Breast epithelium (tissue), 4 donors: ENCODE measurements around the gene SNX18. TPM values are rescaled to one million over a fixed set of nuclear protein-coding genes. Genes with fewer than 3 reads are reported as not detected.
"Not testable (repeated sequence)": the region's sequence is repeated elsewhere in the genome, so short reads cannot be mapped to it uniquely, and the experiment has no call there.

ENCODE experiments used
- DNase-seq, 2 donors: peaks; one replicate each; pipeline ENCODE4 v3.0.0-alpha.2; 2019; ENCODE audit warnings: low spot score in 2 of 2
- H3K27ac ChIP-seq, 2 donors: fragments of 200-600 bp; sonication (generic) in 1 of 2; one replicate each; pipeline ENCODE4 v1.5.1; 2016 to 2019; ENCODE audit warnings: mild to moderate bottlenecking in 1 of 2
- H3K27me3 ChIP-seq, 2 donors: fragments of 200-600 bp; sonication (generic) in 1 of 2; one replicate each; pipeline versions ENCODE4 v1.5.1 to v1.6.0; 2017 to 2019; ENCODE audit warnings: control low read depth in 1 of 2, mild to moderate bottlenecking in 1 of 2
- H3K36me3 ChIP-seq: fragments of 200-600 bp; one replicate; pipeline ENCODE4 v1.5.1; 2019
- H3K4me1 ChIP-seq, 2 donors: fragments of 200-600 bp; sonication (generic); one replicate each; pipeline ENCODE4 v1.5.1; 2016 to 2019; ENCODE audit warnings: control low read depth in 1 of 2
- H3K4me3 ChIP-seq, 3 donors: fragments of 200-600 bp; sonication (generic); 1 replicate in 2 of 3; 2 replicates in 1 of 3; pipeline ENCODE4 v1.5.1; 2016 to 2019; ENCODE audit warnings: mild to moderate bottlenecking in 3 of 3, moderate library complexity in 2 of 3
- H3K9me3 ChIP-seq, 2 donors: fragments of 200-600 bp; sonication (generic) in 1 of 2; one replicate each; pipeline ENCODE4 v1.5.1; 2016 to 2019; ENCODE audit warnings: control low read depth in 1 of 2
- POLR2A ChIP-seq: fragments of 450-650 bp; IDR thresholded peaks from one replicate; pipeline ENCODE4 v1.6.1; 2016; ENCODE audit warnings: antibody characterized with exemption, mild to moderate bottlenecking, moderate library complexity
- POLR2AphosphoS5 ChIP-seq, 3 donors: sonication (generic); formaldehyde crosslinking; IDR thresholded peaks; one replicate each; pipeline ENCODE4 v1.6.1; 2017; ENCODE audit warnings: antibody characterized with exemption in 3 of 3
- intact Hi-C: fragments of 100-400 bp; cut with DNase I; formaldehyde crosslinking; loops from one replicate; pipeline ENCODE4 v1.15.1; 2023; ENCODE audit warnings: low total_unique reads
- total RNA-seq, 3 donors: library from RNA; depleted of rRNA; stranded (reverse); fragments of >200 nt; gene quantifications; one replicate each; pipeline ENCODE4 v1.1.0, GENCODE V29; 2016
- TF ChIP-seq, protein P1 (sequence below), 3 donors: fragments of 450-650 bp; IDR thresholded peaks; one replicate each; pipeline ENCODE4 v1.5.1; 2016 to 2017; ENCODE audit warnings: antibody characterized with exemption in 3 of 3, mild to moderate bottlenecking in 3 of 3, moderate library complexity in 3 of 3

Gene SNX18
- total RNA-seq, 3 donors from 2014 or later: 29.2 to 37.3 (median 33.1) TPM

DNA sequence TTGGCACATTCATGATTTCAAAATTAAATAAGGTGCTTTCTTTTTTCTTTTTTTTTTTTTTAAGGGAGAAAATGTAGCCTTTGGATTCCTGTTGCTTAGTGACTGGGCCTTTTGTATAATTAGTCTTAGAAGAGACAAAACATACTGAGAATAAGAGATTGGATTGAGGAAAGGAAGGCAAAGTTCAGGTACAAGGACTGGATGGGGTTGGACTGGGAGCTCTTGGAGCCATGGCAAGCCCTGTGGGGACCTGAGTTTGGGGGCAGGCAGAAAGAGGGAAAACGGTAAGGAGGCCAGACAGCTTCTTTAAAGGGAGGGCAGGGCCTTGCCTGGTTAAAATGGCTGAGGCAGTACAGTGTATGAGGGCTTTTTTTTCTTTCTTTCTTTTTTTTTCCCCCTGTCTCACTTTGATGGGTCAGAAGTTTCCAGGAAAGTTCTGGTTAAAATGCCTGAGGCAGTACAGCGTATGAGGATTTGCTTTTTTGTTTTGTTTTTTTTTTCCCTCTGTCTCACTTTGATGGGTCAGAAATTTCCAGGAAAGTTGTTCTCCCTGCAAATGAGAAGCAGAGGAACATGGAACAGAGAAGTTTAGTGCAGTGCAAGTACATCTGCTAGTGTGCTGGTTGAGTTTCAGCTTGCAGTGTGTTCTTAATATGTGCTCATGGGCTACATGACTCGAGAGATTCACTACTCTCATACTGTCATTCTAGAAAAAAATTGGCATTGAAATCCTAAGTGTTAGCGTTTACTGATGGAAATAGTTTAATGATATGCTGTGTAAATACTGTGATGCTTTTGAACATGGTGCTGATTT, 16.8 kb downstream of the SNX18 start:
- H3K9me3 ChIP-seq: no peaks in the 10 kb centered on the region
- no peaks in the 10 kb centered on the region for H3K27me3 ChIP-seq
- no peak for TF ChIP-seq POLR2A
- no peak for TF ChIP-seq POLR2AphosphoS5 (IDR thresholded peaks at IDR 0.05)
- TF ChIP-seq, protein P1, sequence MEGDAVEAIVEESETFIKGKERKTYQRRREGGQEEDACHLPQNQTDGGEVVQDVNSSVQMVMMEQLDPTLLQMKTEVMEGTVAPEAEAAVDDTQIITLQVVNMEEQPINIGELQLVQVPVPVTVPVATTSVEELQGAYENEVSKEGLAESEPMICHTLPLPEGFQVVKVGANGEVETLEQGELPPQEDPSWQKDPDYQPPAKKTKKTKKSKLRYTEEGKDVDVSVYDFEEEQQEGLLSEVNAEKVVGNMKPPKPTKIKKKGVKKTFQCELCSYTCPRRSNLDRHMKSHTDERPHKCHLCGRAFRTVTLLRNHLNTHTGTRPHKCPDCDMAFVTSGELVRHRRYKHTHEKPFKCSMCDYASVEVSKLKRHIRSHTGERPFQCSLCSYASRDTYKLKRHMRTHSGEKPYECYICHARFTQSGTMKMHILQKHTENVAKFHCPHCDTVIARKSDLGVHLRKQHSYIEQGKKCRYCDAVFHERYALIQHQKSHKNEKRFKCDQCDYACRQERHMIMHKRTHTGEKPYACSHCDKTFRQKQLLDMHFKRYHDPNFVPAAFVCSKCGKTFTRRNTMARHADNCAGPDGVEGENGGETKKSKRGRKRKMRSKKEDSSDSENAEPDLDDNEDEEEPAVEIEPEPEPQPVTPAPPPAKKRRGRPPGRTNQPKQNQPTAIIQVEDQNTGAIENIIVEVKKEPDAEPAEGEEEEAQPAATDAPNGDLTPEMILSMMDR (IDR thresholded peaks at IDR 0.05): no peak
- no peak overlapping the region for H3K4me3 ChIP-seq
- peaks cover 4 to 8% of the 10 kb centered on the region in 2 donors for H3K4me1 ChIP-seq
- peak overlapping the region; percentile 86 to 90 for H3K27ac ChIP-seq
- no peak for DNase-seq
- intact Hi-C loops: loop anchor here (5.0 kb wide), 1 partner anchor 152 kb away; no protein-coding TSS in a partner anchor
- no peaks in the 10 kb centered on the region for H3K36me3 ChIP-seq

DNA sequence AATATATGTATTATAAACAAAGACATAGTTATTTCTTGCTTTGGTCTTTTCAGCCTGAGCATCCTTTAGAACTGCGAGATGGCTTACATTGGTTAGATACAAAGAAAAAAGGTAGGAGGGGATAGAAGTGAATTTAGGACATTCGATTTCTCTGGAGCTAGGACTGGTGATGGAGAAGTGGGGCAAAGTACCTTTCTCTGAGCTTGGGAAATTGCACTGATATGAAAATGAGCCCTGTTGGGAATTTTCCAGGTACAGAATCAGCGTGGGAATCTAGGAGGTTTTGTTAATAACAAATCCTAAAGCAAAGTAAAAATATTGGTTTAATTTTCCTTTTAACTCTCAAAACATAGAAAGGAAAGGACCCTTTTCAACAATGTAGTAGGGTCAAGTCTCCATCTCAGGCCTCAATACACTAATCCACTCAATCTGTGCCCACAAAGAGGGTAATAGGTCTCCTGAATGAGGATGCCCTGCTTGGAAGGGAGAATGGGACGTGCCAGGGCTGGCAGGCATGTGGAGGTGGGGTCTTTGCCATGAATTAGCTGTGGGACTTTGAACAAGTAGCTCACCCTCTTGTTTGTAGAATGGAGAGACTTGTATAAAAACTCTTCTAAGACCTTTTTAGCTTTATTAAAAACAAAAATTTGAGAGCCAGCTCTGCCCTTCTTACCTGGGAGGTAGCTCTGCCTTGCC, 17.7 kb downstream of the SNX18 start:
- TF ChIP-seq, protein P1 (IDR thresholded peaks at IDR 0.05): no peak
- Histone ChIP-seq H3K4me1 (peaks cover 4 to 8% of the 10 kb centered on the region in 2 donors), H3K36me3 (no peaks in the 10 kb centered on the region), H3K27me3 (no peaks in the 10 kb centered on the region), H3K9me3 (no peaks in the 10 kb centered on the region), H3K27ac (peak overlapping the region; percentile 16 to 38), H3K4me3 (no peak overlapping the region)
- intact Hi-C loops: no loop called here
- no peak for DNase-seq

DNA sequence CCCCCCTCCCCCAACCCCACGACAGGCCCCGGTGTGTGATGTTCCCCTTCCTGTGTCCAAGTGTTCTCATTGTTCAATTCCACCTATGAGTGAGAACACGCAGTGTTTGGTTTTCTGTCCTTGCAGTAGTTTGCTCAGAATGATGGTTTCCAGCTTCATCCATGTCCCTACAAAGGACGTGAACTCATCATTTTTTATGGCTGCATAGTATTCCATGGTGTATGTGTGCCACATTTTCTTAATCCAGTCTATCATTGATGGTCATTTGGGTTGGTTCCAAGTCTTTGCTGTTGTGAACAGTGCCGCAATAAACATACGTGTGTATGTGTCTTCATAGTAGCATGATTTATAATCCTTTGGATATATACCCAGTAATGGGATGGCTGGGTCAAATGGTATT, 18.8 kb downstream of the SNX18 start:
- H3K4me1 ChIP-seq, H3K9me3 ChIP-seq, H3K36me3 ChIP-seq, intact Hi-C loops, H3K27me3 ChIP-seq, H3K27ac ChIP-seq, DNase-seq, H3K4me3 ChIP-seq: not testable (repeated sequence)

DNA sequence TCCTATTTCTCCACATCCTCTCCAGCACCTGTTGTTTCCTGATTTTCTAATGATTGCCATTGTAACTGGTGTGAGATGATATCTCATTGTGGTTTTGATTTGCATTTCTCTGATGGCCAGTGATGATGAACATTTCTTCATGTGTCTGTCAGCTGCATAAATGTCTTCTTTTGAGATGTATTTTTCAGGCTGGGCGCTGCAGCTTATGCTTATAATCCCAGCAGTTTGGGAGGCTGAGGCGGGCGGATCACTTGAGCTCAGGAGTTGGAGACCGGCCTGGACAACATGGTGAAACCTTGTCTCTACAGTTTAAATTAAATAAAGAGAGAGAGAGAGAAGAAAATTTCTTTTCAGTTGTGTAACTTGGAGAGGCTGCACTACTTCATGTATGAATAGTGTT, 19.3 kb downstream of the SNX18 start:
- H3K27me3 ChIP-seq, intact Hi-C loops, H3K36me3 ChIP-seq, H3K9me3 ChIP-seq, H3K27ac ChIP-seq, H3K4me3 ChIP-seq, H3K4me1 ChIP-seq, DNase-seq: not testable (repeated sequence)

DNA sequence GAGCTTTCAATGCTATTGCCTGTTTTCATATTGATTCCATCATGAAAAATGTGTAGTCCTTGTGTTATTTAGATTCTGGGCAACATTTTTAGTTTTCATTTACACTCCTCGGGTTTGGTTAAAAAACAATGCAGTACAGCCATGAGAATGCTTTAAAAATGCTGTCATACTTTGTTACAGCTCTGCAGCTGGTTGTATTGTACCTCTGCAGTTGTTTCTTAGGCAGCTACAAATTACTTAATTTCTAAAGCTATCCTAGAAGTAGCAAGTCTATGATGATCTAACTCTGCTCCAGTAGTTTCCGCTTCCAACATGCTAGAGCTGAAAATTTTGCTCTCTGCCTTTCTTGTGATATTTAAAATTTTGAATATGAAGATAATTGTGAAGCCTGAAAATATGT, 20.2 kb downstream of the SNX18 start:
- Histone ChIP-seq H3K27me3 (no peaks in the 10 kb centered on the region), H3K4me1 (peaks cover 4 to 8% of the 10 kb centered on the region in 2 donors), H3K9me3 (no peaks in the 10 kb centered on the region), H3K4me3 (no peak overlapping the region), H3K36me3 (no peaks in the 10 kb centered on the region), H3K27ac (peak overlapping the region in 1 of 2 donors; percentile 4)
- TF ChIP-seq POLR2A (no peak), POLR2AphosphoS5 (IDR thresholded peaks at IDR 0.05) (no peak)
- TF ChIP-seq, protein P1 (IDR thresholded peaks at IDR 0.05): no peak
- no peak for DNase-seq
- intact Hi-C loops: no loop called here

DNA sequence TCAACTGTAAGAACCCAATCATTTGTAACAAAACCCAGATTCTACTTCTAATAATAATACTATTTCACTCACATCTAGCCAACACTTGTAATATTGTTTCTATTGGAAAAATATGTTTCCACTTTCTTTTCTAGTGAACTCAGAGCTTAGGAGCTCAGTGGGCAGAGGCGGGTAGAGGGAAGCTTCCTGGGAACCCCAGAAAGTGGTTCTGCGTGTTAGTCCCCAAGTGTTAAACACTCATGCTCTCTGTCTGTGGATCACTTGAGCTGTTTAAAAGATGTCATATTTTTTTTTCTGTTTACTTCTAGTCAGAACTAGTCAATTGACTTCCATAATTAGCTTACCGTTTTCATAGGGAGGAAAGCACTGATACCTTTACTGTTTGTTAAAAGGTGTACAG, 20.6 kb downstream of the SNX18 start:
- intact Hi-C loops: no loop called here
- H3K4me3 ChIP-seq: no peak overlapping the region
- no peak for TF ChIP-seq POLR2A
- no peak for TF ChIP-seq POLR2AphosphoS5 (IDR thresholded peaks at IDR 0.05)
- TF ChIP-seq, protein P1 (IDR thresholded peaks at IDR 0.05): no peak
- no peak overlapping the region for H3K27ac ChIP-seq
- no peak for DNase-seq
- no peaks in the 10 kb centered on the region for H3K27me3 ChIP-seq
- peaks cover 4 to 8% of the 10 kb centered on the region in 2 donors for H3K4me1 ChIP-seq
- H3K36me3 ChIP-seq: no peaks in the 10 kb centered on the region
- H3K9me3 ChIP-seq: no peaks in the 10 kb centered on the region
